HUES6 (cell line): ENCODE measurements around the gene RBM24.

Experiments used
- H3K27ac ChIP-seq: 2 replicates; pipeline ENCODE4 v1.7.0; 2013; ENCODE audit warnings: low read depth, mild to moderate bottlenecking, low read length, inconsistent platforms
- H3K27me3 ChIP-seq: 2 replicates; pipeline ENCODE4 v1.6.1; 2013; ENCODE audit warnings: low read length; ENCODE audit not compliant: control insufficient read depth, insufficient read depth
- H3K36me3 ChIP-seq: 2 replicates; pipeline ENCODE4 v1.6.1; 2013; ENCODE audit warnings: low read length; ENCODE audit not compliant: control insufficient read depth, insufficient read depth
- H3K4me1 ChIP-seq: 2 replicates; pipeline ENCODE4 v1.6.1; 2013; ENCODE audit warnings: low read length; ENCODE audit not compliant: control insufficient read depth, insufficient read depth
- H3K4me3 ChIP-seq: 2 replicates; pipeline ENCODE4 v1.5.1; 2013; ENCODE audit warnings: low read depth, low read length
- H3K9ac ChIP-seq: one replicate; pipeline ENCODE4 v1.6.1; 2013; ENCODE audit warnings: mild to moderate bottlenecking, low read length
- H3K9me3 ChIP-seq: 2 replicates; pipeline ENCODE4 v1.6.1; 2013; ENCODE audit warnings: low read depth, low read length; ENCODE audit not compliant: control insufficient read depth, insufficient read depth

Gene RBM24

DNA sequence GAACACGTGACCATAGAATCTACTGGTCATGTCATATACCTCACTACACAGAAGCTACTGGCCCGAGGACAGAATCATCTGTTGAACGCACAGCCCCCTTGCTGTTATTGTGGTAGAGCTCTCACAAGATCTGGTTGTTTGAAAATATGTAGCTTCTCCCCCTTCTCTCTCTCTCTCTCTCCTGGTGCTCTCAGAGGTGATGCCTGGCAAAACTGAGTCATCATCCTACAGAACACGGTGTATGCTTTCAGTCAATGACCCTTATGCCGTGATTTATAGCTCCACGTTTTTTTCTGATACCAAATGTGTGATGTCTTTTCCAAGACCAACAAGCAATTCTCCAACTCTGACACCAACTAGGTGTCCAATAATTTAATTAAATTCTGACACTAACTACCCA is 13.0 kb upstream of the RBM24 start:
- H3K9me3 ChIP-seq = no peaks in the 10 kb centered on the region
- H3K4me3 ChIP-seq = no peak overlapping the region
- no peaks in the 10 kb centered on the region for H3K36me3 ChIP-seq
- H3K4me1 ChIP-seq = no peaks in the 10 kb centered on the region
- H3K27ac ChIP-seq = no peak overlapping the region
- H3K9ac ChIP-seq = no peak overlapping the region
- no peaks in the 10 kb centered on the region for H3K27me3 ChIP-seq

DNA sequence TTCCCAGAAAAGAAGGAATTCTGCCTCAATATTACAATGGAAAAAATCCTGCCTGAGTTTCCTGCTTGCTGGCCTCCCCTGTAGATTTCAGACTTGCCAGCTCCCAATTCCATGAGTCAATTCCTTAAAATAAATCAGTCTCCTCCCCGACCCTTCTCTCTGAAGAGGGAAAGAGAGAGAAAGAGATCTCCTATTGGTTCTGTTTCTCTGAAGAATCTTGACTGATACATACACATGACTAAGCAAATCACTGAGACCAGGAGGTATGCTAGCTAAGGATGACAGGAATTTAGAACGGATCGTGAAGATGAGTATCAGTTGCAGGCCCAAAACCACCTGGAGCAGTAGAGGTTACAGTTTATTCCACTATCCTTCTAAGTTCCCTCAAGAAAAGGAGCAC is 11.3 kb upstream of the RBM24 start:
- H3K9me3 ChIP-seq = no peaks in the 10 kb centered on the region
- H3K27me3 ChIP-seq = no peaks in the 10 kb centered on the region
- H3K9ac ChIP-seq = no peak overlapping the region
- H3K36me3 ChIP-seq = no peaks in the 10 kb centered on the region
- H3K4me3 ChIP-seq = no peak overlapping the region
- H3K4me1 ChIP-seq = no peaks in the 10 kb centered on the region
- H3K27ac ChIP-seq = no peak overlapping the region

DNA sequence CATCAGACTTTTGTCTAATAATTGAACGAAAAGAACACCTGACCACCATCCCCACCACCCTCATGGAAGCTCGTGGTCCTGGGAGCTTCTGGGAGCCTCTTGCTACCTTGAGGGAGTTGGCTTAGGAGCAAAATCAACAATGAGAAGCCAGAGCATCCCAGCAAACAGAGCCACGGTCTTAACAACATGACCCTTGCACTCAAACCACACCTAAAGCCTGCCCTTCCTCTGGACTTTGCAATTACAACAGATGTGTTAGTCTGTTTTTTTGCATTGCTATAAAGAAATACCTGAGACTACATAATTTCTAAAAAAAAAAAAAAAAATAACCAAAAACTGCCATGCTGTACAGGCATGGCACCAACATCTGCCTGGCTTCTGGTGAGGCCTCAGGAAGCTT is 9.5 kb upstream of the RBM24 start:
- no peak overlapping the region for H3K4me3 ChIP-seq
- H3K27me3 ChIP-seq = no peaks in the 10 kb centered on the region
- H3K9ac ChIP-seq = no peak overlapping the region
- no peaks in the 10 kb centered on the region for H3K9me3 ChIP-seq
- H3K36me3 ChIP-seq = no peaks in the 10 kb centered on the region
- H3K27ac ChIP-seq = no peak overlapping the region
- no peaks in the 10 kb centered on the region for H3K4me1 ChIP-seq

DNA sequence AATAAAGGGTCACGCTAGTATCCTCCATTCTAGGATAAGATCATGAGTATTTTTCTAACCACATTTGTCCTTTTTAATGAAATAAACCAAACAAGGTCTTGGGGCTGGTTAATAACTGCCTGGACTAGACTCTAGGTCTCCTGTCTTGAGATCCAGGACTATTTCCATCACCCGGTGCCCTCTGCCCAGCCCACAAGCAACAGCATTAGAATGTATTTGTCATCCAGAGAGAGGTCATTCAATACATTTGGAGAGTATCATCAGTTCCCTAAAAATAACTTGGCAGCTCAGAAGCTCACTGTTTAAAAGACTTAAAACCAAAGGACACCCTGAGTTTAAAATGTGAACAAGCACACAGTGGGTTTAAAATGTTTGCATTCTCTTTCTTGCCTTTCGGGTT is 4.4 kb upstream of the RBM24 start:
- Histone ChIP-seq H3K9me3 (no peaks in the 10 kb centered on the region), H3K9ac (no peak overlapping the region), H3K4me1 (no peaks in the 10 kb centered on the region), H3K4me3 (no peak overlapping the region), H3K27me3 (peaks cover 45% of the 10 kb centered on the region), H3K36me3 (no peaks in the 10 kb centered on the region), H3K27ac (no peak overlapping the region)

DNA sequence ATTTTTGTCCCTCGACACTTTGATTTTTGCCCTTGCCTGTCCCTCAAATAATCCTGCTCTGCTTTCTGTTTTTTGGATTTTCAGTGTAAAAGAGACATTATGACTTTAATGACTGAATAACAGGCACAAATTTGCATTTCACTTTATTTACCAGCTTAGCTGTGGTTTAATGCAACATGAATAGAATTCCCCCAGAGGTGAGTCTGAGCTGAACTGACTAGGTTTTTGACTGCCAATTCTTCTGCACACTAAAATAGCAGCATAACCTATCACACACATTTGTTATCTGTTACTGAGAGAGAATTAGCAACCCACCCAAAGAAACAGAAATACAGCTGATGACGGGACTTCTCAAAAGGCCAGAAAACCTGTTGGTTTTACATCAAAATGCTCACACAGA is 3.9 kb upstream of the RBM24 start:
- Histone ChIP-seq H3K4me3 (no peak overlapping the region), H3K27ac (no peak overlapping the region), H3K9me3 (no peaks in the 10 kb centered on the region), H3K9ac (no peak overlapping the region), H3K36me3 (no peaks in the 10 kb centered on the region), H3K27me3 (peaks cover 50% of the 10 kb centered on the region), H3K4me1 (no peaks in the 10 kb centered on the region)

DNA sequence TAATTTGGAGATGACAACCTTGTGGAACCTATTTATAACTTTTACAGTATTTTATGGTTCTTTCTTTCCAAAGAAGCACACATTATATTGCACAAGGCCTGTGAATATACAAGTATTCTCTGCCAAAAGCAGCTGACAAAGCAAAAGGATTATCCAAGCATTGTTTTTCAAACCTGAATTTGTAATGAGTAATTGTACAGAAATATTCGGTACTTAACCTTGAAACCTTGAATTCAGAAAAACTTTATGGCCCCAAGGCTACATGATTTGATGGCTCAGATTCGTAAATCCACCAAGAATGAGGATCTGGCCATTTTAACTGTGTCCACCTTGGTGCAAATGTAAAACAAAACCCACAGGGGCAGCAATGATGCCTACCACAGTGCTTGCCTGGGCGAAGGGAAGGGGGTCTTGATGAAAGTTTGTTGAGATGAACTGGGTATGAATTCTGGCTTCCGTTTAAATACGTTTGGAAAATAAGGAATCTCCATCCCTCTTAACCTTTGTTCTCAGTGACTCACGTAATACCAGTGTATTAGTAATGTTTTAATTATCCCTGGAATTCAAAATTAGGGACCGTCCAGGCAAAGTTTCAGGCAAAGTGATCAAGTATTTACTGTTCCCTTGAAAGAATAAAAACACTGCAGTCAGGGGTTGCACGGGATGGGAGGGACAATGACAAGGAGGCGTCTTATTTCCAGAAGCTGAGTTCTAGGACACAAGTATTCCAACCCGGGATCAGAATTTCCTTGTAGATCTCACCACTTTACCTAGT is 2.7 kb upstream of the RBM24 start:
- Histone ChIP-seq H3K4me1 (no peaks in the 10 kb centered on the region), H3K36me3 (no peaks in the 10 kb centered on the region), H3K9me3 (no peaks in the 10 kb centered on the region), H3K4me3 (no peak overlapping the region), H3K27ac (no peak overlapping the region), H3K9ac (no peak overlapping the region), H3K27me3 (peaks cover 61% of the 10 kb centered on the region)

DNA sequence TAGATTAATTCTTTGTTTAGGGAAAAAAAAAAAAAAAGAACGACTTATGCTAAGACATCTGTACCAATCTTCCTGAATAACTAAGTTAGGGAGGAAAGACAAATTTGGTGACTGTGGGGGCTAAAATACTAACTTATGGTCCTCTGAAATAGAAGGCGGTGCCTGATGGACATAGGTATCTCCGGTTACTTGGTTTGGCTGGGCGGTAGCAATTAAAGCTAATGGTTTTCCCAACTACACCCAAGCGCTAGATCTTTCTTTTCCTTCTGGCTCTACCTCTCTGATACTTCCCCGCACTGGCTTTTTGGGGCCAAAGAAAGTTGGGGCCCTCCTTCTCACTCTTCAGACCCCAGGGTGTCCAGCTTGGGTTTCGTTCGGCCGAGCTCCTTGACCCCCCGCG is 1.0 kb upstream of the RBM24 start:
- no peaks in the 10 kb centered on the region for H3K9me3 ChIP-seq
- no peaks in the 10 kb centered on the region for H3K36me3 ChIP-seq
- H3K4me3 ChIP-seq = peak overlapping the region; percentile 87
- no peaks in the 10 kb centered on the region for H3K4me1 ChIP-seq
- H3K27ac ChIP-seq = no peak overlapping the region
- H3K9ac ChIP-seq = no peak overlapping the region
- peaks cover 66% of the 10 kb centered on the region for H3K27me3 ChIP-seq

DNA sequence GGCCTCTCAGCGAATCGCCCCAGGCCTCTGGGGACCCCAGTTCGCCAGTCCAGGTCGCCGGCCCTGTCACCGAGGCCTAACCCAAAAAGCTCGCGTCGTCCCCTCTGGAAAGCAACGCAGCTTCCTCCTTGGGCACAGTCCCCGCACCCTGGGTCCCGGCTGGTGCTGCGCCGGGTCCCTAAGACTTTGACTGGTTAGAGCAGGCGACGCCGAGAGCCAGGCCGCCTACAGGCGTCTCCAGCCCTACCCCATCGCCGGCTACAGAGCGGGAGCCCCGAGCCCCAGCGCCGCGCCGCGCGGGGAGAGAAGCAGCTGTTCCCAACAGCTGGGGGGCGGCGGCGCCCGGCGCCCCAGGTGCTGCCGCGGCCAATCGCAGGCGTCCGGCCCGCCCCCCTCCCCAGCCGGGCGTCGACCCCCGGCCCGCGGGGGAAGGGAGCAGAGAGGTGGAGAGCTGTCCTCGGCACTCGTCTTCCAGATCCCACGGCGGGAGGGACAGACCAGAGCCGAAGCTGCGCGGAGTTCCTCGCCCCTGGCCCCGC is 540 bp upstream of the RBM24 start:
- H3K9ac ChIP-seq = no peak overlapping the region

DNA sequence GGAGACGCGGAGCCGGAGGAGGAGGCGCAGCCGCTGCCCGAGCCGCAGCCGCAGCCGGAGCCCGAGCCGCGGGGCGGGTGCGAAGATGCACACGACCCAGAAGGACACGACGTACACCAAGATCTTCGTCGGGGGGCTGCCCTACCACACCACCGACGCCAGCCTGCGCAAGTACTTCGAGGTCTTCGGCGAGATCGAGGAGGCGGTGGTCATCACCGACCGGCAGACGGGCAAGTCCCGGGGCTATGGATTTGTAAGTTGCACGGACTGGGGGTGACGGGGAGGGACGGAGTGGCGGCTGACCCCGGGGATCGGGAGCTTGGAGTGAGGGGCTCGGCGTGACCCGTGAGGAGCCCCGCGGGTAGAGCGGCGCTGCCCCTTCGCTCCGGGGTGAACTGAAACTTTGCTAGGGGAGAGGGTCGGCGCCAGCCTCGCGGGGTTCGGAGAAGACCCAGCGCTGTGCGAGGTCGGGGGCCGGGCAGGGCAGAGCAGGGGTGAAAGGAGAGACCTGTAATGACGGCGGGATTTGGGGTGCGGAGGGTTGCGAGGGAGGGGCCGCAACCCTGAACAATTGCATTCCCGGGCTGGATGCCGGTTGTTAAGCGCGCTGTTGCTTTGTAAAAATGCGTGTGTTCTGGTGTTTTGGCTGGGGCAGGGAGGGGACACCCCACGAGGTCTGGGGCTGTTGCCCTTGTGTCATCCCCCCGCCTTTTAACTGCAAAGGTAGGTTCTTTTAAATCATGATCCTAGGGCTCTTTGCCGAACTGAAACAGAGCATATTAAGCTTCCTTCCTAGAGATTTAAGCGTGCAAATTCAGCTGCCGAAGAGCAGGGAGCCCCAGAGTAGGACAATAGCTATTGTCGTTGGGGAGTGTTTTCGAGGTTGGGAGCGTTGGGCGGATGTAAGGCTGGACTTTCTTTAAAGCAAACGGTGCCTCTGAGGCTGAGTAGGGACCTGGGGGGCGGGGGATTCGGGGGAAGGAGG is 628 bp downstream of the RBM24 start:
- H3K27ac ChIP-seq = no peak overlapping the region
- H3K27me3 ChIP-seq = peaks cover 64% of the 10 kb centered on the region
- H3K4me3 ChIP-seq = peak overlapping the region; percentile 87

More for the DNA sequence above, 540 bp upstream of the RBM24 start:
- Histone ChIP-seq H3K4me1 (no peaks in the 10 kb centered on the region), H3K9me3 (no peaks in the 10 kb centered on the region), H3K27ac (no peak overlapping the region), H3K27me3 (peaks cover 66% of the 10 kb centered on the region), H3K4me3 (peak overlapping the region; percentile 87), H3K36me3 (no peaks in the 10 kb centered on the region)

DNA sequence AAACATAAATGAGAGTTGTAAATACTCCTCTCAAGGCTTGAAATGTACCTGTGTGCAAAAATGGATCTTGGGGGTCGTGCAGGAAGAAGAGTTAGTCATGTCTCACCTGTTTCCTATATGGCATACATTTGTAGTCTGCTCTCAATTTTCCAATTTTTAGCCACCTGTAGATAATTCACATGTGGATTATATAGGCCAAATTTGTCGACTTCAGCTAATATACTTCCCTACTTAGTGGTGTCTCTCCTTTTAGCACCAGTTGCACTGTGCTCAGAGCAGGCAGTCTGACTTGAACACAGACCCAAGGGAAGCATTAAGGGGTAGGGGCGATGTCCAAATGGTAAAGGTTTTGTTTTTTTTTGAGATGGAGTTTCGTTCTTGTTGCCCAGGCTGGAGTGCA is 1.9 kb downstream of the RBM24 start:
- Histone ChIP-seq H3K36me3 (no peaks in the 10 kb centered on the region), H3K4me3 (no peak overlapping the region), H3K9me3 (no peaks in the 10 kb centered on the region), H3K4me1 (no peaks in the 10 kb centered on the region), H3K27me3 (peaks cover 57% of the 10 kb centered on the region), H3K9ac (no peak overlapping the region), H3K27ac (no peak overlapping the region)

More for the DNA sequence above, 628 bp downstream of the RBM24 start:
- Histone ChIP-seq H3K4me1 (no peaks in the 10 kb centered on the region), H3K9me3 (no peaks in the 10 kb centered on the region), H3K36me3 (no peaks in the 10 kb centered on the region), H3K9ac (peak overlapping the region; percentile 75)

DNA sequence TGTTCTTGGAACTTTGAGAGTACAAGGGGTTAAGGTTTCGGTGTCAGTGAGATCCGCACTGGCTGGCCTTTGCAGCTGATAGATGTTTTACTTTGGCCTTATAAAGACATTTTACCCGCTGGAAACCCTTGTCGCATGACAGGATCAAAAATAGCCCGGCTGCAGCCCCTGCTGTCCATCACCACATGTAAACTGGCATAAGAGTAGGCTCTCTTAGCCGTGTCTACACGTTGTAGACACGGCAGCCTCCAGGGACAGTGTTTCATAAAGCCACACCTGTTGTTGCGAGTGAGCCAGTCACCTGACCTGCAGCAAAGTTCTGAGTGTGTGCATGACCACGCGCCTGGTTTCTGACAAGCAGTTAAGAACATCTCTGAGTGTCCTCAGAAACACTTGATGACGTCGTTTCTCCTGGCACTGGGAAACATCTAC is 8.5 kb downstream of the RBM24 start:
- Histone ChIP-seq H3K27me3 (no peaks in the 10 kb centered on the region), H3K4me1 (no peaks in the 10 kb centered on the region), H3K9ac (no peak overlapping the region), H3K36me3 (no peaks in the 10 kb centered on the region; the same call in 1 of the 2 replicates), H3K9me3 (no peaks in the 10 kb centered on the region), H3K27ac (no peak overlapping the region), H3K4me3 (no peak overlapping the region)
